HL-60/S4 (cell line): ENCODE measurements around the gene LMOD2.

Experiments
- in situ Hi-C: fragments of 300-500 bp; cut with MboI; formaldehyde crosslinking; loops from 2 replicates; pipeline ENCODE4 v1.14.3; 2022; ENCODE audit warnings: low sequenced_read_pairs

Gene LMOD2

DNA sequence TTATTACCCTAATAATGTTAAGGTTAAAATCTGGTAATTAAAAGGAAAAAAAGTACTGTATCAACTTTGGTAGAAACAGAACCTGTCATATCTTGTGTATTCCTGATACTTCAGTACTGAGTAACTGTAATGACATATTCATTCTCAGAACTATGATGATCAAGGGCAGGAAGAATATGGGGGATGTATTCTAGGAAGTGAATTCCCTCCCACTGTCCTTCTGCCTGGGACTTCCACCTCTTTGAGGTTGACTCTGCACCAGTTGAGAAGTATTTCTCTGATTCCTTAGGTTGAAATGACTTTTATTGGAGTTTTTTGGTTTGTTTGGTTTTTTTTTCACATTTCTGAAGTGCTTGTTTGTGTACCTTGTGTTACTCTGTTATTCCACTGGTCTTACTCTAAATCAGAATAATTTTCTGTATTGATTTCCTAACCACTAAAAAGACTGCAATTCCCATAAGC is 56.2 kb downstream of the LMOD2 start:
- in situ Hi-C loops = no loop called here

GRCh38 chr7:123712619-123713018 is 57.0 kb downstream of the LMOD2 start:
- in situ Hi-C loops = no loop called here
